ENCODE data around the gene PPP2R1A.

DNA sequence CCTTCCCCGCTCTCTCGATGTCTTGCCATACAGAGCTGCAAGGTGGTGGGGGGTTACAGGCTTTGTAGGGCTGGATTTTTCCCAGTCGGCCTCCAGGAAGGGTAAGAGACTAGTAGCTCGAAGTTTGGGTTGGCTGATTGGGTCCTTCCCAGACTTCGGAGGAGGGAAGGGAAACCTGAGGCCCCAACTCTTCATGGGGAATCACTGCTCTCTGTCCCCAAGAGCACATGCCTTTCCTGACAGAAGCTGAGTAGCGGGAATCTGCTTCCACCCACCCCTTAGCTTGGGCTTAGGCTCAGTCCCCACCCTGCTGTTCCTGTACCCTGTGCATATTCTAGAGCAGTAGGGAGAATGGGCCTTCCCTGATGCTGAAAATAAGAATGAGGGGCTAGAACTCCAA lies 39.7 kb downstream of the PPP2R1A start:
- TF ChIP-seq, protein P1, sequence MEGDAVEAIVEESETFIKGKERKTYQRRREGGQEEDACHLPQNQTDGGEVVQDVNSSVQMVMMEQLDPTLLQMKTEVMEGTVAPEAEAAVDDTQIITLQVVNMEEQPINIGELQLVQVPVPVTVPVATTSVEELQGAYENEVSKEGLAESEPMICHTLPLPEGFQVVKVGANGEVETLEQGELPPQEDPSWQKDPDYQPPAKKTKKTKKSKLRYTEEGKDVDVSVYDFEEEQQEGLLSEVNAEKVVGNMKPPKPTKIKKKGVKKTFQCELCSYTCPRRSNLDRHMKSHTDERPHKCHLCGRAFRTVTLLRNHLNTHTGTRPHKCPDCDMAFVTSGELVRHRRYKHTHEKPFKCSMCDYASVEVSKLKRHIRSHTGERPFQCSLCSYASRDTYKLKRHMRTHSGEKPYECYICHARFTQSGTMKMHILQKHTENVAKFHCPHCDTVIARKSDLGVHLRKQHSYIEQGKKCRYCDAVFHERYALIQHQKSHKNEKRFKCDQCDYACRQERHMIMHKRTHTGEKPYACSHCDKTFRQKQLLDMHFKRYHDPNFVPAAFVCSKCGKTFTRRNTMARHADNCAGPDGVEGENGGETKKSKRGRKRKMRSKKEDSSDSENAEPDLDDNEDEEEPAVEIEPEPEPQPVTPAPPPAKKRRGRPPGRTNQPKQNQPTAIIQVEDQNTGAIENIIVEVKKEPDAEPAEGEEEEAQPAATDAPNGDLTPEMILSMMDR (IDR thresholded peaks at IDR 0.05): no peak
- TF ChIP-seq POLR2A (IDR thresholded peaks at IDR 0.05) (no peak), POLR2AphosphoS5 (IDR thresholded peaks at IDR 0.05) (no peak)
